B cell (primary cell): ENCODE data around the gene ATXN1. TPM values are rescaled to one million over a fixed set of nuclear protein-coding genes. Genes with fewer than 3 reads are reported as not detected.

Experiments used
- ATAC-seq: fragments of 200-7000 bp; cut with Tn5 transposase; one replicate; pipeline ENCODE4 v1.10.0; 2021; ENCODE audit warnings: low read depth, mild to moderate bottlenecking, moderate number of reproducible peaks, moderate library complexity
- CTCF ChIA-PET: fragments of 350-600 bp; sonication (Branson Sonifier 250); formaldehyde crosslinking; loops from one replicate; lab custom pipeline; 2021; ENCODE audit warnings: antibody characterized with exemption, inconsistent platforms; lab: Charles Lee
- POLR2A ChIA-PET: fragments of 350-600 bp; sonication (Branson Sonifier 250); formaldehyde crosslinking; loops from one replicate; lab custom pipeline; 2021; ENCODE audit warnings: antibody characterized with exemption; lab: Charles Lee
- DNase-seq: peaks from one replicate; pipeline ENCODE4 v3.0.0; 2013
- H2AFZ ChIP-seq: 2 replicates; pipeline ENCODE4 v1.6.1; 2012; ENCODE audit warnings: mild to moderate bottlenecking, low read depth, low read length; ENCODE audit not compliant: insufficient read depth, poor library complexity, severe bottlenecking
- H3K27ac ChIP-seq, 2 donors: 1 replicate in 1 of 2; 2 replicates in 1 of 2; pipeline ENCODE4 v1.5.1; 2012 to 2013; ENCODE audit warnings: low read length in 2 of 2, mild to moderate bottlenecking in 2 of 2, moderate library complexity in 1 of 2
- H3K27me3 ChIP-seq, 4 experiments: fragments of 200-600 bp in 1 of 4; sonication (generic) in 1 of 4; replicated peaks in 1 of 4; 1 replicate in 2 of 4; 2 replicates in 2 of 4; pipeline versions ENCODE4 v1.6.1 to v1.7.0; 2013 to 2016; ENCODE audit warnings: low read length in 3 of 4, mild to moderate bottlenecking in 2 of 4, mixed read lengths in 1 of 4, moderate library complexity in 1 of 4; ENCODE audit not compliant: insufficient read depth in 4 of 4, control insufficient read depth in 3 of 4; ENCODE audit errors: control extremely low read depth in 1 of 4
- H3K36me3 ChIP-seq, 2 experiments: replicated peaks in 1 of 2; 1 replicate in 1 of 2; 2 replicates in 1 of 2; pipeline versions ENCODE4 v1.6.1 to v1.7.1; 2013; ENCODE audit warnings: low read length in 1 of 2; ENCODE audit not compliant: insufficient read depth in 2 of 2, control insufficient read depth in 1 of 2; ENCODE audit errors: control extremely low read depth in 1 of 2, extremely low read depth in 1 of 2
- H3K4me1 ChIP-seq, 2 donors: fragments of 200-600 bp in 1 of 2; sonication (generic) in 1 of 2; 1 replicate in 1 of 2; 2 replicates in 1 of 2; pipeline versions ENCODE4 v1.5.1 to v1.6.1; 2013 to 2017; ENCODE audit warnings: low read length in 2 of 2; ENCODE audit not compliant: control insufficient read depth in 2 of 2, insufficient read depth in 2 of 2
- H3K4me2 ChIP-seq: replicated peaks from 2 replicates; pipeline ENCODE3; 2012; ENCODE audit warnings: mild to moderate bottlenecking, low read depth, low read length; ENCODE audit not compliant: poor library complexity, severe bottlenecking
- H3K4me3 ChIP-seq, 5 experiments: fragments of 200-600 bp in 1 of 5; sonication (generic) in 1 of 5; 1 replicate in 3 of 5; 2 replicates in 2 of 5; pipeline versions ENCODE4 v1.5.1 to v1.7.0; 2011 to 2016; ENCODE audit warnings: low read length in 4 of 5, mild to moderate bottlenecking in 4 of 5, low read depth in 2 of 5, control low read depth in 1 of 5, moderate library complexity in 1 of 5; ENCODE audit not compliant: insufficient read depth in 1 of 5; ENCODE audit errors: control extremely low read depth in 1 of 5, extremely low read depth in 1 of 5
- H3K79me2 ChIP-seq: fragments of 200-600 bp; sonication (generic); one replicate; pipeline ENCODE4 v1.6.0; 2016; ENCODE audit warnings: low read length; ENCODE audit not compliant: control insufficient read depth, insufficient read depth
- H3K9ac ChIP-seq: fragments of 200-600 bp; sonication (generic); 2 replicates; pipeline ENCODE4 v1.6.1; 2017; ENCODE audit warnings: mild to moderate bottlenecking, low read length, moderate library complexity
- H3K9me3 ChIP-seq, 3 donors: one replicate each; pipeline versions ENCODE4 v1.6.1 to v1.7.1; 2013; ENCODE audit warnings: low read length in 2 of 3; ENCODE audit not compliant: control insufficient read depth in 2 of 3, insufficient read depth in 1 of 3; ENCODE audit errors: control extremely low read depth in 1 of 3
- H4K20me1 ChIP-seq: 2 replicates; pipeline ENCODE4 v1.6.0; 2012; ENCODE audit warnings: mild to moderate bottlenecking, low read length; ENCODE audit not compliant: insufficient read depth, control insufficient read depth, poor library complexity, severe bottlenecking
- H3K27ac Mint-ChIP-seq: one replicate; pipeline ENCODE4 v1.8.0; 2021; ENCODE audit warnings: mixed read lengths
- H3K27me3 Mint-ChIP-seq: one replicate; pipeline ENCODE4 v1.8.0; 2021; ENCODE audit warnings: mixed read lengths
- H3K4me1 Mint-ChIP-seq: one replicate; pipeline ENCODE4 v1.8.0; 2021; ENCODE audit warnings: mixed read lengths
- H3K4me3 Mint-ChIP-seq: one replicate; pipeline ENCODE4 v1.8.0; 2021; ENCODE audit warnings: mixed read lengths
- H3K9me3 Mint-ChIP-seq: one replicate; pipeline ENCODE4 v1.8.0; 2022; ENCODE audit warnings: mixed read lengths; ENCODE audit not compliant: insufficient read depth
- EZH2 ChIP-seq: IDR thresholded peaks from 2 replicates; pipeline ENCODE4 v1.6.1; 2012; ENCODE audit warnings: borderline replicate concordance, low read depth, mild to moderate bottlenecking, moderate library complexity, low read length; ENCODE audit not compliant: insufficient read depth, poor library complexity, severe bottlenecking
- WGBS: methylation state at CpG from one replicate; pipeline ENCODE4 v1.1.5; 2013; ENCODE audit warnings: missing lambda C conversion rate; ENCODE audit not compliant: insufficient coverage; 5-methylcytosine and 5-hydroxymethylcytosine counted together
- intact Hi-C: fragments of 100-400 bp; cut with micrococcal nuclease; formaldehyde crosslinking; loops from one replicate; pipeline ENCODE4 v1.10.0; 2022
- polyA plus RNA-seq: library from polyadenylated mRNA; depleted of rRNA; stranded (reverse); fragments of >200 nt; gene quantifications from 2 replicates; pipeline ENCODE4 v1.2.3, GENCODE V29; 2012
- total RNA-seq, 2 donors: library from RNA; stranded (reverse); fragments of 120-200 nt in 1 of 2; gene quantifications; 1 replicate in 1 of 2; 2 replicates in 1 of 2; pipeline versions ENCODE4 v1.2.3 to v1.2.4, GENCODE V29; 2013 to 2022
- TF ChIP-seq, protein P1 (sequence below): fragments of 200-600 bp; IDR thresholded peaks from one replicate; pipeline ENCODE4 v1.8.0; 2022; ENCODE audit warnings: antibody characterized with exemption, mild to moderate bottlenecking

ATXN1 gene
- total and polyA plus RNA-seq, 2 donors (not counting 1 experiment from before 2014, with no cell fraction given), result 5.7 to 63.8 TPM

DNA sequence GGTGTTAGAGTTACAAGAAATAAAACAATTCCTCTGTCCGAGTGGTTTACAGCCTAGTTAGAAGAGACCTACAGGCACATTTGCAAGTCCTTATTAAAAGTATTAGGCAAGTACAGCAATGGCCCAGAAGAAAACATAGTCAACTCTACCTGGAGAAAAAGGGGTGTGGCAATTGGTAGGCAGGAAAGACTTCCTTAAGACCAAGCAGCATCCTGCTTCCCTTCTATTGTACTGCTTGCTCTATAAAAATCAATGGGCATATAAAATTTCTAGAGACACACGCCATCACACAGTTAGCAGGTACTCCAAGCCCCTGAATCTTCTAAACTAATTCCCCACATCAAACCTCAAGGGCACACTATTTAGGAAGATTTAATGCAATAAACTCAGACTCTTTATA lies 185.6 kb downstream of the ATXN1 start:
- H3K27me3 Mint-ChIP-seq, result no peaks in the 10 kb centered on the region
- Histone ChIP-seq H3K27me3 (no peaks in the 10 kb centered on the region), H3K9ac (no peak overlapping the region), H3K27ac (no peak overlapping the region), H4K20me1 (no peaks in the 10 kb centered on the region), H3K9me3 (no peaks in the 10 kb centered on the region), H3K79me2 (no peaks in the 10 kb centered on the region), H3K4me1 (no peaks in the 10 kb centered on the region), H3K36me3 (no peaks in the 10 kb centered on the region), H2AFZ (no peak overlapping the region), H3K4me2 (no peak overlapping the region), H3K4me3 (no peak overlapping the region)
- H3K4me1 Mint-ChIP-seq, result peaks cover 7% of the 10 kb centered on the region
- WGBS, result no CpG with 5 or more reads among the region's 2 CpGs
- CTCF ChIA-PET, result no interaction called here
- ATAC-seq (no peak), DNase-seq (no peak)
- no peak overlapping the region for H3K27ac Mint-ChIP-seq
- H3K9me3 Mint-ChIP-seq, result no peaks in the 10 kb centered on the region
- POLR2A ChIA-PET, result no interaction called here
- no peak overlapping the region for H3K4me3 Mint-ChIP-seq
- intact Hi-C loops, result no loop called here
- TF ChIP-seq EZH2, result no peak
- TF ChIP-seq, protein P1, sequence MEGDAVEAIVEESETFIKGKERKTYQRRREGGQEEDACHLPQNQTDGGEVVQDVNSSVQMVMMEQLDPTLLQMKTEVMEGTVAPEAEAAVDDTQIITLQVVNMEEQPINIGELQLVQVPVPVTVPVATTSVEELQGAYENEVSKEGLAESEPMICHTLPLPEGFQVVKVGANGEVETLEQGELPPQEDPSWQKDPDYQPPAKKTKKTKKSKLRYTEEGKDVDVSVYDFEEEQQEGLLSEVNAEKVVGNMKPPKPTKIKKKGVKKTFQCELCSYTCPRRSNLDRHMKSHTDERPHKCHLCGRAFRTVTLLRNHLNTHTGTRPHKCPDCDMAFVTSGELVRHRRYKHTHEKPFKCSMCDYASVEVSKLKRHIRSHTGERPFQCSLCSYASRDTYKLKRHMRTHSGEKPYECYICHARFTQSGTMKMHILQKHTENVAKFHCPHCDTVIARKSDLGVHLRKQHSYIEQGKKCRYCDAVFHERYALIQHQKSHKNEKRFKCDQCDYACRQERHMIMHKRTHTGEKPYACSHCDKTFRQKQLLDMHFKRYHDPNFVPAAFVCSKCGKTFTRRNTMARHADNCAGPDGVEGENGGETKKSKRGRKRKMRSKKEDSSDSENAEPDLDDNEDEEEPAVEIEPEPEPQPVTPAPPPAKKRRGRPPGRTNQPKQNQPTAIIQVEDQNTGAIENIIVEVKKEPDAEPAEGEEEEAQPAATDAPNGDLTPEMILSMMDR, result no peak

DNA sequence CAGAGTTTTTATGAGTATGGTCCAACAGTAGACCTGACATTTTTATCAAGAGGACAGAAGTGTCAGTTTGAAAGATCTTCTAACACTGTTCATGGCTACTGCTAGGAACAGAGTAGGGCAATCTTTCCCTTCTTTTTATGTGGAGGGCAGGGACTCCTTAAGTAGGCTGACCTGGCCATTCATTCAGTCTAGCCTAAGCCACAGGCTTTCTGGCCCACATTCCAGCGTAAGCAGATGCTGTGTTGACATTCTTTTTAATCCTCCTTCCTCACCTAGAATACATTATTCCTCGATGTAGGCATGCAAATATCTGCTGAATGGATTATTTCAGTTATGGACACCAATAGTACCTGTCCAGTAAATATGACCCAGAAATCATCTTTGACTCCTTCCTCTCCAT lies 188.3 kb downstream of the ATXN1 start:
- intact Hi-C loops, result no loop called here
- no peaks in the 10 kb centered on the region for H3K36me3 ChIP-seq
- H3K4me3 ChIP-seq, result no peak overlapping the region
- H3K27me3 ChIP-seq, result no peaks in the 10 kb centered on the region
- CTCF ChIA-PET, result no interaction called here
- H3K27ac ChIP-seq, result no peak overlapping the region
- Mint-ChIP-seq H3K9me3 (no peaks in the 10 kb centered on the region), H3K27me3 (no peaks in the 10 kb centered on the region), H3K27ac (no peak overlapping the region), H3K4me3 (no peak overlapping the region), H3K4me1 (peaks cover 18% of the 10 kb centered on the region)
- H2AFZ ChIP-seq, result no peak overlapping the region
- no peaks in the 10 kb centered on the region for H4K20me1 ChIP-seq
- POLR2A ChIA-PET, result no interaction called here
- WGBS, result 94% methylated on average over 2 of the region's 2 CpGs
- no peaks in the 10 kb centered on the region for H3K9me3 ChIP-seq
- peaks cover 0 to 4% of the 10 kb centered on the region in 2 donors for H3K4me1 ChIP-seq
- no peak overlapping the region for H3K9ac ChIP-seq
- TF ChIP-seq, protein P1, result no peak
- no peak for TF ChIP-seq EZH2
- no peak overlapping the region for H3K4me2 ChIP-seq
- H3K79me2 ChIP-seq, result no peaks in the 10 kb centered on the region
- no peak for ATAC-seq
- DNase-seq, result no peak
